ENCODE results near the gene BICD1.
"Not testable (repeated sequence)": the region's sequence is repeated elsewhere in the genome, so short reads cannot be mapped to it uniquely, and the experiment has no call there.

BICD1 gene

DNA sequence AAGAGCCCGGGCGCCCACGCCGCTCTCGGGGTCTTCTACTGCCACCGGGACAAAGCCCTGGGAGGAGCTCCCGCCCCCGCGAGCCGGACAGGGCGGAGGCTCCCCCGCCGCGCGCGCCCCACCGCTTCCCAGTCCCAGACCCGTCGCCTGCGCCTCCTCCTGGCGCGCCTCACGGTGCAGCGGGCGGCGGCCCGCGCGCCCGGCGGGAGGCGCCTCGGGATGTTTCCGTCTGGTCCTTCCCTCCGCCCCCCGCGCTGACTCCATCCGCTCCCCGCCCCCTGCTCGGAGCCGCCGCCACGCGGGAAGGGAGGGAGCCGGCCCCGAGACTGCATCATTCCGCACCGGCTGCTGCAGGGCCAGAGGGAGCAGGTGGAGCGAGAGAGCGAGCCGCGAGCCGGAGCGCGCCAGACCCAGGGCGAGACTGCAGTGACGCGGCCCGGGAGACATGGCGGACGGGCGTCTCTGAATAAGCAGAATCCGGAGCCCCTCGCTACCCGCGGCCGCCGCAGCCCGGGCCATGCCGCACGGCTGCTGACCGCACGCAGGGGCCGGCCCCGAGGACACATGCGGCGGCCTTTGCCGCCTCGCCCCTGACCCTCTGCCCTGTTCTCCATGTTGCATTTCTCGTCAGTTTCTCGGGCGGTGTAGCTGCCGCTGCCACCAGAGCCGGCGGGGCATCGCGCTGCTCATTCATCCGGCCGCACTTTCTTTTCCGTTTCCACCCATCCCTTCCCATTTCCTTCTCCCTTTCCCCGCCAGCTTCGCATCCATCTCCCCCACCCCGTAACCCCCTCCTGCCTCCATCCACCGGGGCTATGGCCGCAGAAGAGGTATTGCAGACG is at the start of gene BICD1:
Gene BICD1 (plus strand): TSS at position 331 of the 842 bp plus-strand sequence. CDS start 485 bp downstream, at position 816.
- peak; percentile 96 for DNase-seq (ENCODE audit: low spot score)

- no peak for DNase-seq (ENCODE audit: low spot score)
Measured at GRCh38 chr12:32061033-32061432, 45.6 kb upstream of the BICD1 start.

- DNase-seq (ENCODE audit: low spot score): no peak
Measured at GRCh38 chr12:32062881-32063280, 43.8 kb upstream of the BICD1 start.

DNA sequence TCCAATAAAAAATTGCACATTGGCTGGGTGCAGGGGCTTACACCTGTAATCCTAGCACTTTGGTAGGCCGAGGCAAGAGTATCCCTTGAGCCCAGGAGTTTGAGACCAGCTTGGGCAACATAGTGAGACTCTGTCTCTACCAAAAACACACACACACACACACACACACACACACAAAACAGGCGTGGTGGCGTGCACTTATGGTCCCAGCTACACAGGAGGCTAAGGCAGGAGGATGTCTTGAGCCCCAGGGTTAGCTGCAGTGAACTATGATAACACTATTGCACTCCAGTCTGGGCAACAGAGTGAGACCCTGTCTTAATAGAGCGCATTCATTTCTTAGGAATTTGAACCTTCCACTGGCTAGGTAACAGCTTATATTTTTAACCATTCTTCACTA is 42.9 kb upstream of the BICD1 start:
- DNase-seq (ENCODE audit: low spot score): no peak

- no peak for DNase-seq (ENCODE audit: low spot score)
Measured at GRCh38 chr12:32066206-32066605, 40.4 kb upstream of the BICD1 start.

DNA sequence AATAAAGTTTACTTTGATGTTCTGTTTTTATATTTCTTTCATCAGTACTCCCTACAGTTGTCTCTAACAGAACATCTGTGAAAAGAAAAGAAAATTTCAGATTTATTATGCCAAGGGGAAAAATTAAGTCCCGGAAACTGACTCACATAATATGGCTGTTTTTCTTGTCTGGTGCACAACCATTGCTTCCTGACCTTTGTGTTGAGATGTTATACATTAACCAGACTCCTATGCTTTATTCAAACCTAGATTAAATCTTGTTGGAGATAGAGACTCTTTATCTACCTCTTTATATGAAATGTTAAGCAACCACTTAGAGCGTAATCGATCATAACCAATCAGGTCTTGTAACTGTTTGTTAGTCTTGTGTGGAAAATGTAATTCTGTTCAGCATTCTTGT is 37.6 kb upstream of the BICD1 start:
- no peak for DNase-seq (ENCODE audit: low spot score)

GRCh38 chr12:32069731-32070130 is 36.9 kb upstream of the BICD1 start:
- no peak for DNase-seq (ENCODE audit: low spot score)

DNA sequence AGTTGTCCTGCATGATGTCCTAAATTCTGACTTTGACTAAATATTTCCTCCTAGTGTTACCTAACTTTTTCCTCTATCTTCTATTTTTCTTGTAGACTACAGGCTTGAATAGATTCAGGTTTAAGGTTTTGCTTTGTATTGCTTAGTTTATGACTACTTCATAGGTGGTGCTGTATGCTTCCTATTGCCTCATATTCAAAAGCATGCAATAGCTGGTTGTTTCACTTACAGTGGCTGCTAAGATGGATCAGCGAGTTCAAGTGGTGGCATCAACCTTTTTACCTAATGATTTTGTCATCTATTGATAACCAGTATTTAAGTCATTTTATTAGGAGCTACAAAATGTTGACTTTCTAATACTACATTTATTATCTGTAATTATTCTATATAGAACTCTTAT is 36.3 kb upstream of the BICD1 start:
- DNase-seq (ENCODE audit: low spot score): no peak

GRCh38 chr12:32072102-32072501 is 34.5 kb upstream of the BICD1 start:
- no peak for DNase-seq (ENCODE audit: low spot score)

DNA sequence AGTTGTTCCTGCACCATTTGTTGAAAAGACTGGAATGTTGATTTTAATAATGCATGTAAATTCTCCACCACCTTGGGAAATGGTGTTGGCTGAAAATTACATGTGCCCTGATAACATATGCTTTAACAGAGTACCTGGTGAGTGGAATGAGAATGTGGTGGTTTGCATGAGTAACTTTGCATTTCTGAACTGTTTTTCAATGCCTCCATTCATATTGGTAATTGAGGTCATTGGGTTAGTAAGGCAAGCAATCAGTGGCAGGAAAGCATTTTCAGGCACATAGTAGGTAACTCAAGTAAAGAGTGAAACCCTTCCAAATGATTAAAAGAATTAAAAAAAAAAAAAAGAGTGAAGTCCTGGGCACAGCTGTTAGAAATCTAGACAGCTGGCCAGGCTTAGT is 32.2 kb upstream of the BICD1 start:
- no peak for DNase-seq (ENCODE audit: low spot score)

- no peak for DNase-seq (ENCODE audit: low spot score)
Measured at GRCh38 chr12:32076941-32077340, 29.7 kb upstream of the BICD1 start.

- DNase-seq (ENCODE audit: low spot score): no peak
Measured at GRCh38 chr12:32080435-32080834, 26.2 kb upstream of the BICD1 start.

DNA sequence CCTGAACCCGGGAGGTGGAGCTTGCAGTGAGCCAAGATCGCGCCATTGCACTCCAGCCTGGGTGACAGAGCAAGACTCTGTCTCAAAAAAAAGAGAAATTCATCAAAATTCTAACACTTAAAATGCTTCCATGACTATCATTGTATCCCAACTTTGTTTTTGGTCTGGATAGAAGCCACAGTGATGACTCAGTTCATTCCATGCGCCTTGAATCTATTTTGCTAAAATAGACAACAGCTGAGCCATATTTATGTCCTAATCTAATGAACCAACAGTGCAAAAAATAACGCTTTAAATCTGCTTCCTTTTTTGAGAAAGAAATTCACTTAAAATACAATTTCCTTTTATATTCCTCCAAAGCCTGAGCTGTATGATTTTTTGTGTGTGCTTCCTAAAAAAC is 23.2 kb upstream of the BICD1 start:
- peak; percentile 77 for DNase-seq (ENCODE audit: low spot score)

GRCh38 chr12:32084017-32084688 is 22.5 kb upstream of the BICD1 start:
- DNase-seq (ENCODE audit: low spot score): no peak

- no peak for DNase-seq (ENCODE audit: low spot score)
Measured at GRCh38 chr12:32084753-32085152, 21.9 kb upstream of the BICD1 start.

- no peak for DNase-seq (ENCODE audit: low spot score)
Measured at GRCh38 chr12:32087306-32087705, 19.3 kb upstream of the BICD1 start.

DNA sequence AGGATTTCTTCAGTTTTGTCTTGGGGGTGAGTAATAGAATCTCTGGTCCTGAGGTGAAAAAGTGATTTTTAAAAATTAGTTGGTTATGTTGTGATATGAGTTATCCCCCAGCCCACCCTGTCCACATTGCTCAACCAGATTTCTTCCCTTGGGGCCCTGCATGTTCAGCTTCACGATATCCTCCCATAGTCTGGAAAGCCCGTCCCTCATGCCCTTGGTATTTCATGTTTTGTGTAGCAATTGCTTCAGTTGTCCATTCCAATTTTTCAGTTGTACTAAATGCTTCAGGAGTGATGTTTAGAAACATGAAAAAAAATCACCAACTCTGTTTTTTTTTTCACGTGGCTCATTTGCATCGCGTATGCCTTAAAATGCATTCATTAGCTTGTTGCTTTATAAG is 17.5 kb upstream of the BICD1 start:
- DNase-seq (ENCODE audit: low spot score): no peak

- DNase-seq (ENCODE audit: low spot score): no peak
Measured at GRCh38 chr12:32089586-32089985, 17.1 kb upstream of the BICD1 start.

DNA sequence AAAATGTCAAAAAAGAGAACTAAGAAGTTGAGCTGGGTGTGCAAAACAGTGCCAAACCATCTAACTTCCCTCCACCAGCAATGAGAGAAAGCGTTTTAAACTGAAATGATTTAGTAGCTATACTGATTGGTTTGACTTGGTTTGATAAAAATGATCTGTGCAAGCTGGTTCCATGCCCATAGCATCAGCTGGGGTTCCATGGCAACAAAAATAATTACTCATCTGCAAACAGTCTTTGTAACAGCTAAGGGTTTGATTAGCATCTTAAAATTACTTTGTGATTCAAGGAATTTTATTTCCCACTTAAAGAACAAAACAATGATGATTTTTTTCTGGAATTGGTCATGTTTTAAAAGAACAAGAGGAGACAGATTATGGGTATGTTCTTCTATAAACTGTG is 15.0 kb upstream of the BICD1 start:
- peak; percentile 23 for DNase-seq (ENCODE audit: low spot score)

DNA sequence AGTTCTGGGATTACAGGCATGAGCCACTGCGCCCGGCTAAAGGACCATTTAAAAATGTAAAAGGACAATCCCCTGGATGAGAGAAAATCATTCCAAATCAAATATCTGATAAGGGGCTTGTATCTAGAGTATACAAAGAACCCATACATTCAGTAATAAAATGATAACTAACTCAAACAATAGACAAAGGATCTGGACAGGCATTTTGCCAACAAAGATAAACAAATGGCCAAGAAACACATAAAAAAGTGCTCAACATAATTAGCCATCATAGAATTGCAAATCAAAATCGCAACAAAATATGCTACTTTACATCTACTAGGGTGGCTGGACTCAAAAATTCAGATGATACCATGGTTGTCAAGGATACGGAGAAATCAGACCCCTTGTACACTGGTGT is 8.5 kb upstream of the BICD1 start:
- no peak for DNase-seq (ENCODE audit: low spot score)

GRCh38 chr12:32099275-32099674 is 7.4 kb upstream of the BICD1 start:
- not testable (repeated sequence) for DNase-seq (ENCODE audit: low spot score)

DNA sequence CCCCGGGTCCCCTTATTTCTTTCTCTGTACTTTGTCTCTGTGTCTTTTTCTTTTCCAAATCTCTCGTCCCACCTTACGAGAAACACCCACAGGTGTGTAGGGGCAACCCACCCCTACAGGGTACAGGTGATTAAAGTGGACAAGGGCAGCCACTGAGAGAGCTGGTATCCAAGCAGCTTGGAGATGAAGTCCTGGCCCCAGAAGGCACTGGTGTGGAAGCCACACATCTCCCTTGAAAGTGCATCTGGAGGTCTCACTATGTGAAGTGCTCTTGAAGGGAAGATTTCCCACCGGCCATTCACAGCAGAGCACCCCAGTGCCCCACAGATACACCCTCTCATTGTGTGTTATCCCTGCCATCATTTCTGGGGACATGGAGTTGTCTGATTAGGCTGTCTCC is 6.3 kb upstream of the BICD1 start:
- no peak for DNase-seq (ENCODE audit: low spot score)

DNA sequence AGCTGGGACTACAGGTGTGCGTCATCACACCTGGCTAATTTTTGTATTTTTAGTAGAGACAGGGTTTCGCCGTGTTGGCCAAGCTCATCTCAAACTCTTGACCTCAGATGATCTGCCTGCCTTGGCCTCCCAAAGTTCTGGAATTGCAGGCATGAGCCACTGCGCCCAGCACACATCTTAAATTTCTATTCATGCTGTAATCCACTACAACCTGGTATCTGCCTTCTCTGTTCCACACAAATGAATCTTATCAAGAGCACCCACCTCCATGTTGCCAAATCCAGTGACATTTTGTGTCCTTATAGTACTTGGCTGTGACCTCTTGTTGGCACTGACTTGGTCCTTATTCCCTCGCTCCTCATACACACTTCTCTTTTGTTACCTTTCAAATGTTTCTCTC is 5.8 kb upstream of the BICD1 start:
- DNase-seq (ENCODE audit: low spot score): no peak

GRCh38 chr12:32102234-32102633 is 4.4 kb upstream of the BICD1 start:
- DNase-seq (ENCODE audit: low spot score): no peak
